HepG2 (cell line): Measurements from ENCODE around the gene HLA-DOA. TPM values are rescaled to one million over a fixed set of nuclear protein-coding genes. Genes with fewer than 3 reads are reported as not detected.

Experiments
- ARID5B ChIP-seq: IDR thresholded peaks from 2 replicates; pipeline ENCODE4 v1.4.0; 2020; ENCODE audit warnings: mild to moderate bottlenecking, missing genetic modification reagents
- ATAD3A ChIP-seq: sonication (generic); formaldehyde crosslinking; IDR thresholded peaks from 2 replicates; pipeline ENCODE4 v1.4.0; 2020; ENCODE audit warnings: missing genetic modification reagents
- ATF5 ChIP-seq: sonication (generic); formaldehyde crosslinking; IDR thresholded peaks from 2 replicates; pipeline ENCODE4 v1.4.0; 2020; ENCODE audit warnings: mild to moderate bottlenecking, low read depth, missing genetic modification reagents
- CBX5 ChIP-seq: sonication (generic); formaldehyde crosslinking; IDR thresholded peaks from 2 replicates; pipeline ENCODE4 v1.4.0; 2020; ENCODE audit warnings: missing genetic modification reagents, borderline replicate concordance
- FOXK2 ChIP-seq: fragments of 450-650 bp; IDR thresholded peaks from 2 replicates; pipeline ENCODE4 v1.6.1; 2016
- GATAD1 ChIP-seq: IDR thresholded peaks from 2 replicates; pipeline ENCODE4 v1.6.1; 2016; ENCODE audit warnings: missing genetic modification reagents, missing compliant biosample characterization
- GZF1 ChIP-seq: sonication (generic); formaldehyde crosslinking; IDR thresholded peaks from 2 replicates; pipeline ENCODE4 v1.5.1; 2020; ENCODE audit warnings: mild to moderate bottlenecking, missing genetic modification reagents
- HIVEP1 ChIP-seq: sonication (generic); formaldehyde crosslinking; IDR thresholded peaks from 2 replicates; pipeline ENCODE4 v1.4.0; 2020; ENCODE audit warnings: mild to moderate bottlenecking, missing genetic modification reagents
- ISX ChIP-seq: sonication (generic); formaldehyde crosslinking; conservative IDR thresholded peaks from 2 replicates; pipeline ENCODE4 v1.5.0; 2020; ENCODE audit warnings: missing genetic modification reagents
- KLF9 ChIP-seq: IDR thresholded peaks from 2 replicates; pipeline ENCODE4 v1.6.1; 2016; ENCODE audit warnings: low read depth
- NFATC3 ChIP-seq: sonication (generic); formaldehyde crosslinking; IDR thresholded peaks from 2 replicates; pipeline ENCODE4 v1.5.1; 2020; ENCODE audit warnings: mild to moderate bottlenecking, missing genetic modification reagents
- PCBP2 ChIP-seq: fragments of 200-400 bp; formaldehyde crosslinking; optimal IDR thresholded peaks from 2 replicates; pipeline ENCODE3; 2018; ENCODE audit warnings: low read length, low read depth; ENCODE audit not compliant: poor library complexity, severe bottlenecking
- SAFB2 ChIP-seq: sonication (generic); formaldehyde crosslinking; IDR thresholded peaks from 2 replicates; pipeline ENCODE4 v1.5.1; 2020; ENCODE audit warnings: missing genetic modification reagents, low read depth, mild to moderate bottlenecking, borderline replicate concordance
- ZBTB34 ChIP-seq: sonication (generic); formaldehyde crosslinking; IDR thresholded peaks from 2 replicates; pipeline ENCODE4 v1.8.0; 2022; ENCODE audit warnings: mild to moderate bottlenecking, missing genetic modification reagents
- ZC3H13 ChIP-seq: sonication (generic); formaldehyde crosslinking; IDR thresholded peaks from 2 replicates; pipeline ENCODE4 v1.8.1; 2023; ENCODE audit warnings: mild to moderate bottlenecking, missing genetic modification reagents, moderate library complexity
- ZNF234 ChIP-seq: sonication (generic); formaldehyde crosslinking; conservative IDR thresholded peaks from 2 replicates; pipeline ENCODE4 v1.5.1; 2020; ENCODE audit warnings: mild to moderate bottlenecking, missing genetic modification reagents
- ZNF512 ChIP-seq: sonication (generic); formaldehyde crosslinking; IDR thresholded peaks from 2 replicates; pipeline ENCODE4 v1.4.0; 2020; ENCODE audit warnings: mild to moderate bottlenecking, missing genetic modification reagents
- ZNF546 ChIP-seq: sonication (generic); formaldehyde crosslinking; conservative IDR thresholded peaks from 2 replicates; pipeline ENCODE4 v1.8.1; 2023; ENCODE audit warnings: mild to moderate bottlenecking, missing genetic modification reagents
- ZNF549 ChIP-seq: sonication (generic); formaldehyde crosslinking; IDR thresholded peaks from 2 replicates; pipeline ENCODE4 v1.5.0; 2020; ENCODE audit warnings: missing genetic modification reagents
- ZNF552 ChIP-seq: sonication (generic); formaldehyde crosslinking; IDR thresholded peaks from 2 replicates; pipeline ENCODE4 v1.9.0; 2022; ENCODE audit warnings: missing genetic modification reagents, mild to moderate bottlenecking, borderline replicate concordance
- ZSCAN12 ChIP-seq: sonication (generic); formaldehyde crosslinking; IDR thresholded peaks from 2 replicates; pipeline ENCODE4 v1.9.0; 2021; ENCODE audit warnings: mild to moderate bottlenecking, missing genetic modification reagents
- polyA plus RNA-seq, 8 experiments: library from polyadenylated mRNA; depleted of rRNA in 3 of 8; stranded (reverse) in 7 of 8; unstranded in 1 of 8; fragments of >200 nt; fragmentation: Illumina TruSeq in 4 of 8; extraction: Trizol in 4 of 8; gene quantifications; 2 replicates each; pipeline versions ENCODE4 v1.2.1 to v1.2.3, GENCODE V29; 2011 to 2016; ENCODE audit warnings: low read depth in 4 of 8, missing spikeins in 1 of 8, mixed read lengths in 1 of 8; ENCODE audit not compliant: insufficient read depth in 1 of 8
- total RNA-seq, 5 experiments: library from RNA; depleted of rRNA; stranded (reverse); fragments of >200 nt; fragmentation: Illumina TruSeq; extraction: Trizol; gene quantifications; 2 replicates each; pipeline ENCODE4 v1.2.3, GENCODE V29; 2016; ENCODE audit warnings: low read depth in 1 of 5

HLA-DOA gene
- total and polyA plus RNA-seq, 2 of the 13 experiments (the other 11 are each of a cell fraction or from before 2014, with no cell fraction given) = 0.03 to 0.09 TPM

- TF ChIP-seq ZC3H13 (CRISPR knock-in tag) (peak; percentile 91), ZSCAN12 (CRISPR knock-in tag) (0 out of 2 replicates have a peak, but pooled peaks have one; percentile 25), ZNF512 (0 out of 2 replicates have a peak, but pooled peaks have one; percentile 34), GZF1 (CRISPR knock-in tag) (peak; percentile 82; the same call in 1 of the 2 replicates), NFATC3 (CRISPR knock-in tag) (no peak; the same call in 1 of the 2 replicates), ZNF234 (CRISPR knock-in tag) (0 out of 2 replicates have a peak, but pooled peaks have one; percentile 75), SAFB2 (peak; percentile 84), ZNF546 (CRISPR knock-in tag) (peak; percentile 94), HIVEP1 (CRISPR knock-in tag) (peak; percentile 93), GATAD1 (CRISPR knock-in tag) (peak; percentile 57; the same call in 1 of the 2 replicates), FOXK2 (no peak; the same call in 1 of the 2 replicates), ZNF549 (CRISPR knock-in tag) (peak; percentile 41; the same call in 1 of the 2 replicates), ZNF552 (CRISPR knock-in tag) (peak; percentile 96), CBX5 (CRISPR knock-in tag) (peak; percentile 15; the same call in 1 of the 2 replicates), ATF5 (CRISPR knock-in tag) (peak; percentile 77; the same call in 1 of the 2 replicates), KLF9 (peak; percentile 30; the same call in 1 of the 2 replicates), ISX (CRISPR knock-in tag) (peak; percentile 76; the same call in 1 of the 2 replicates), ATAD3A (0 out of 2 replicates have a peak, but pooled peaks have one; percentile 32), PCBP2 (no peak), ZBTB34 (0 out of 2 replicates have a peak, but pooled peaks have one; percentile 81), ARID5B (CRISPR knock-in tag) (peak; percentile 67; the same call in 1 of the 2 replicates)
Measured at GRCh38 chr6:32968093-32968866, 41.1 kb downstream of the HLA-DOA start, which contains the start of gene BRD2 (continued).
